ENCODE measurements around the gene PHKG2.

PHKG2 gene

GRCh38 chr16:30758988-30759491 is 10.8 kb downstream of the PHKG2 start:
- DNase-seq: peak; percentile 7

GRCh38 chr16:30760001-30760559 is 11.9 kb downstream of the PHKG2 start:
- DNase-seq: no peak

GRCh38 chr16:30760577-30761426 is 12.6 kb downstream of the PHKG2 start:
- no peak for DNase-seq

GRCh38 chr16:30761427-30761927 is 13.3 kb downstream of the PHKG2 start:
- DNase-seq: peak; percentile 41

- peak; percentile 89 for DNase-seq
These were observed 14.0 kb downstream of the PHKG2 start, which contains the start of the genes CFAP119 and RNF40 for GRCh38 chr16:30761928-30762902. Gene CFAP119, minus strand, starts transcription at chr16:30762062. Its CDS starts 314 bp downstream, at chr16:30761748. Gene RNF40, plus strand, starts transcription at chr16:30762322. Its CDS starts 224 bp downstream, at chr16:30762546.

GRCh38 chr16:30762991-30763725 is 14.9 kb downstream of the PHKG2 start:
- DNase-seq: no peak

- DNase-seq: no peak
These were observed 15.9 kb downstream of the PHKG2 start for GRCh38 chr16:30764086-30764485.

- peak; percentile 10 for DNase-seq
These were observed 16.7 kb downstream of the PHKG2 start for GRCh38 chr16:30764816-30765465.

GRCh38 chr16:30766206-30766932 is 18.1 kb downstream of the PHKG2 start:
- DNase-seq: no peak

GRCh38 chr16:30766933-30767284 is 18.7 kb downstream of the PHKG2 start:
- DNase-seq: no peak

- no peak for DNase-seq
These were observed 19.7 kb downstream of the PHKG2 start for GRCh38 chr16:30767767-30768465.

GRCh38 chr16:30768583-30769181 is 20.5 kb downstream of the PHKG2 start:
- no peak for DNase-seq

GRCh38 chr16:30769379-30770089 is 21.3 kb downstream of the PHKG2 start:
- no peak for DNase-seq

GRCh38 chr16:30771726-30772125 is 23.5 kb downstream of the PHKG2 start:
- no peak for DNase-seq

GRCh38 chr16:30773826-30774225 is 25.6 kb downstream of the PHKG2 start:
- DNase-seq: no peak

GRCh38 chr16:30774367-30775130 is 26.3 kb downstream of the PHKG2 start:
- no peak for DNase-seq

GRCh38 chr16:30775131-30775391 is 26.8 kb downstream of the PHKG2 start:
- DNase-seq: no peak

- peak; percentile 66 for DNase-seq
These were observed 27.4 kb downstream of the PHKG2 start for GRCh38 chr16:30775392-30776188.
